Measurements from ENCODE around the gene PRCD.

Gene PRCD

DNA sequence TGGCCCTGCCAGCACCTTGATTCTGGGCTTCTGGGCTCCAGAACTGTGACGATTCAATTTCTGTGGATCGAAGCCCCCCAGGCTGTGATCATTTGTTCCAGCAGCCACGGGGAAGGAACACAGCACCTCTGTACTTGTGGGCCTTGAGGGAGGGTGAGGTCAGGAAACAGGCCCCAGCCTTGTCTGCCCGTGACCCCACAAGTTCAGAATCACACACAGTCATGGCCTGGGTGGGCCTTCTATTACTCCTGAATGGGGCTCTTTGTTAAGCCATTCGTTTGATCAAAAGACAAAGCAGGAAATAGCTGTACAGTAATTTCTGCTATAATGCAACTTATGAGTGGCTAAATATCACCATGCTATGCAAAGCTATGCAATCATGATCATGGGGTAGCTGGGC, 35.7 kb downstream of the PRCD start:
- no peak for DNase-seq

DNA sequence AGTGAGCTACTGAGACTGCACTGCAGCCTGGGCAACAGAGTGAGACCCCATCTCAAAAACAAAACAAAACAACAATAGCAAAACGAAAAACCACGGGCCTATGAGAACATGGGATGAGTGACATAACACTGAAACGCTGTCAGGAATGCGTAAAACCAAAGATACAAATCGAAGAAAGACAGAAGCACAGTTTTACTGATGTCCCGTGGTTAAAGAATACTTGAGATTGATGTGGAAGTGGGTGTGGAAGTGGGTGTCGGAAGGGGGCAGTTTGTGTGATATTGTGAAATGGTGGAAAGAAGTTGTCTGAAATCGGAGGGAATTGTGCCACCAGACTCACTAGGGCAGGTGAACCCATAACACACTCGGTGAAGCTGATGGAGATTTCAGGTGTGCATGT, 36.3 kb downstream of the PRCD start:
- DNase-seq = no peak

- DNase-seq = no peak
Observed at GRCh38 chr17:76577876-76578275, 38.0 kb downstream of the PRCD start.

DNA sequence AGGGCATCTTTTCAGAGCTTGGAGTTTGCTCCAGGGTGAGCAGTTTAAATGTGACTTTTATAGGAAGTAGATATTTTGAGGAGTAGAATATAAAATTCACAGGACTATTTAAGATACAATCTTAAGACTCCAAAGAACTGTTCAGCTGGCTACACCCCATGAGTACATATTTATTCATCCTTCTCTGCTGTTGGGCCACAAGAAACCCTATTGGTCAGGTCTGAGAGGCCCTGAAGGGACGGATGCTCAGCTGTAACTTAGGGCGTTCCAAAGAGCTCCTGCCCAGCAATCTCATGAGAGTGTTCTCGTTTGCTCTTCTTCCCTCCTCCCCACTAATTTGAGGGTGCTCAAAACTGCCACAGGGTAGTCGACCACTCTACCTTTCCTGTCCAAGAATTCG, 38.5 kb downstream of the PRCD start:
- no peak for DNase-seq

- DNase-seq = no peak
Observed at GRCh38 chr17:76579281-76579680, 39.4 kb downstream of the PRCD start.

DNA sequence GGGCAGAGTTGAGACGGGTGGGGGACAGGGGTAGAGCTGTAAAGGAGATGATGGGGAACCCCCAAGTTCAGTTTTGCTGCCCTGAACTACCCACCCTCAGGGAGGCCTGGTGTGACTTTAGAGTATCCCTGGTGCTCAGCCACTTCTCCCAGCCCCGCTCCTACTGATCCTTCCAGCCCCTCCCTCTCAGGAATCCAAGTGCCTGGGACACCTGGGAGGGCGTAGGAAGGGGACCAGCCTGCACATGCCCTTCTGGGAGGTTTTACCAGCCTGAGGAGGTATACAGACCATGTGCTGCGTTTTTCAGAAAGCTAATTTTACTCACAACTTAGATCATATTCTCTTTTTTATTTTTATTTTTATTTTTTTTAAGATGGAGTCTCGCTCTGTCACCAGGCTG, 41.7 kb downstream of the PRCD start:
- DNase-seq = no peak

GRCh38 chr17:76582660-76583059, 42.8 kb downstream of the PRCD start:
- DNase-seq = no peak

GRCh38 chr17:76584427-76585032, 44.7 kb downstream of the PRCD start:
- DNase-seq = no peak

GRCh38 chr17:76585033-76585648, 45.3 kb downstream of the PRCD start:
- DNase-seq = no peak

DNA sequence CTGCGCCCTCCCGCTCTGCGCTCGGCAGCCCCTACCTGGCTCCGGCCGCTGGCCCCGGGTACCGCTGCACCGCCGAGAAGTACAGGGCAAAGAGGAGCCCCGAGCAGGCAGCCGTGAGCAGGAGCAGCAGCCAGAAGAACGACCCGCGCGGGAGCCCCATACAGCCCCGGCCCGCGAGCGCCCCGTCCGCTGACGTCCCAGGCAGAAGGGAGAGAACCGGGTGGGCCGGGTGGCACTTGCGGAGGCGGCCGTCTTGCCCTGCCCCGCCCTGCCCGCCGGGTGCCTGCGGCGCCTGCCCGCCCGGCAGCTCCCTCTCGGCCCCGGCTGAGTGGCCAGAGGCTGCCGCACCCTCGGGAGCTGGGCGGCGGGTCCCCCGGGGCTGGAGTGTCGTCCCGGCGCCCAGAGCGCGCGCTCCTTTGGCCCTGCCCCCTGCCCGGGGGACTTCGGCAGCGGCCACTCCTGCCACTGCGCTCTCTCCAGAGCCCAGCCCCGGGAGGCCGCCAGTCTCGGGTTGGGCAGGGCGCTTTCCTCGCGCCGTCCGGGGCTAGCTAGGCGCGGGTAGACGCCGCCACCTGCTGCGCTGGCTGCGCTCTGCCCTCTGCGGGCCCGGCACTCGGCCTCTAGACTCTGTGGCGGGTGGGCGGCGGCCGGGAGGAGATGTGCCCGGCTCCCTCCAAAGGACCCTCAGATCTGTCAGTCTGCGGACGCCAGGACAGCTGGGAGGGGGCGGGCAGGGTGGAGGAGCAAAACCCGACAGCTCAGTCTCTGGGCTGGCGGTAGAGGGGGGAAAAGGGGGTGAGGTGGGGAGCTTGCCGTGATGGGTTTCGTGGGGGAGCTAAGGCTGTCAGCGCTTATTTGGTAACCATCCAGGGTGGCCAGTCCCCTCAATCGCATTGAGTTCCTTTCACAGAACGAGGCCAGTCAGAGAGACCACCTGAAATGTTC, 46.1 kb downstream of the PRCD start, which contains the start of gene ST6GALNAC2:
TSS of gene ST6GALNAC2 (minus strand) at position 212 of the 945 bp plus-strand sequence. CDS start at position 160, 52 bp downstream.
- DNase-seq = peak; percentile 40

- no peak for DNase-seq
Observed at GRCh38 chr17:76586741-76587487, 47.1 kb downstream of the PRCD start.

DNA sequence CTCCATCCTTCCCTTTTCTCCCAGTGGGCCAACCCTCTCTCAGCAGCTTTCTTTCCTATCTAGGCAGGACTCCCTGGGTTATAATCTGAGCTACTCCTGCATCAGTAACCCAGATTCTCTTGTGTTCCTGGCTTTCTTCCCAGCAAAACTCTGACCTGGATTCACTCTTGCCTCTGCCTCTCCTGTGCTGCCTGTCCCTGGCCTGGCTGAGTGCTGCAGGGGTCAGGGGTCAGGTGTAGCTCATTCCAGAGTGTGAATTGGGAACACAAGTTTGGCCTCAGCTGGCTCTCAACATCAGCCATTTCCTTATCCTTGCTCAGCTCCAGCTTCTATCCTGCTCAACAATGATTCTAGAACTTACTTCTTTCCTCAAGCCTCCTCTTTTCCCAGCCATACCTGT, 48.3 kb downstream of the PRCD start:
- DNase-seq = no peak

GRCh38 chr17:76593384-76593826, 53.6 kb downstream of the PRCD start:
- DNase-seq = no peak

GRCh38 chr17:76593959-76594358, 54.1 kb downstream of the PRCD start:
- no peak for DNase-seq

DNA sequence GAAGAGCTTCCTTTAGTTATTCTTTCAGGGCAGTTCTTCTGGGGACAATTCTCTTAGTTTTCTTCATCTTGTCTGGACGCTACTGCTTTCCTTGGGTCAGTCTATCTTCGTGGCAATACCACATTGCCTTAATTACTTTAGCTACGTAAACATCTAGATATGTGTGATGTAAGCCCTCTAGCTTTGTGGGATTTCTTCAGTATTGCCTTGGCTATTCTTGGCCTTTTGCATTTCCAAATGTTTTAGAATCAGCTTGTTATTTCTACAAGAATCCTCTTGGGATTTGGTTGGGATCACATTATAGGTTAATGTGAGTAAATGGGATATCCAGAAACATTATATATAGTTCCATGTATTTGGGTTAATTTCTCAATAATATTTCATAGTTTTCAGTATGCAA, 54.8 kb downstream of the PRCD start:
- DNase-seq = no peak
